SU-DHL-6 (cell line): ENCODE measurements around the gene FKBP2.
A peak's percentile ranks its signal among the peaks of the same experiment; 100 is the strongest.

Experiments
- H2AFZ ChIP-seq: fragments of 200-600 bp; sonication (generic); 2 replicates; pipeline ENCODE4 v1.6.1; 2014; ENCODE audit warnings: low read depth, mild to moderate bottlenecking, moderate library complexity, mixed read lengths, antibody characterized with exemption, low read length; ENCODE audit not compliant: severe bottlenecking
- H3F3A ChIP-seq: fragments of 200-600 bp; shearing (Covaris generic); 2 replicates; pipeline ENCODE4 v1.6.0; 2016; ENCODE audit warnings: antibody characterized with exemption, mild to moderate bottlenecking; ENCODE audit not compliant: insufficient read depth
- H3K27ac ChIP-seq: fragments of 200-600 bp; sonication (generic); 2 replicates; pipeline ENCODE4 v1.5.1; 2016; ENCODE audit warnings: low read depth, mild to moderate bottlenecking, low read length, moderate library complexity, mixed read lengths
- H3K27me3 ChIP-seq: fragments of 200-600 bp; sonication (generic), shearing (Covaris generic); 2 replicates; pipeline ENCODE4 v1.6.0; 2014; ENCODE audit warnings: mild to moderate bottlenecking, low read length
- H3K36me3 ChIP-seq: fragments of 200-600 bp; sonication (generic); 2 replicates; pipeline ENCODE4 v1.6.1; 2014; ENCODE audit warnings: mild to moderate bottlenecking, low read length, mixed read lengths
- H3K4me2 ChIP-seq: fragments of 300-600, 200-600 bp; shearing (Covaris generic), sonication (generic); 2 replicates; pipeline ENCODE4 v1.6.0; 2014; ENCODE audit warnings: low read length, low read depth, mild to moderate bottlenecking; ENCODE audit not compliant: poor library complexity, severe bottlenecking
- H3K4me3 ChIP-seq: fragments of 200-600 bp; sonication (generic); 2 replicates; pipeline ENCODE4 v1.5.1; 2014; ENCODE audit warnings: antibody characterized with exemption, low read length, mild to moderate bottlenecking, mixed read lengths; ENCODE audit not compliant: insufficient read depth, poor library complexity, severe bottlenecking
- H3K79me2 ChIP-seq: fragments of 200-600 bp; sonication (generic); 2 replicates; pipeline ENCODE4 v1.6.1; 2014; ENCODE audit warnings: mild to moderate bottlenecking, low read length, moderate library complexity; ENCODE audit not compliant: insufficient read depth
- H3K9ac ChIP-seq: fragments of 200-600 bp; sonication (generic); 2 replicates; pipeline ENCODE4 v1.7.0; 2014; ENCODE audit warnings: mild to moderate bottlenecking, low read length
- H3K9me2 ChIP-seq: fragments of 200-600 bp; sonication (generic); replicated peaks from 2 replicates; pipeline ENCODE4 v1.6.1; 2014; ENCODE audit warnings: low read length; ENCODE audit not compliant: insufficient read depth
- H3K9me3 ChIP-seq: fragments of 200-600 bp; sonication (generic); 2 replicates; pipeline ENCODE4 v1.6.1; 2014; ENCODE audit warnings: low read length, mixed read lengths; ENCODE audit not compliant: insufficient read depth
- H4K20me1 ChIP-seq: fragments of 200-600 bp; sonication (generic); 2 replicates; pipeline ENCODE4 v1.6.1; 2014; ENCODE audit warnings: low read depth, mild to moderate bottlenecking, antibody characterized with exemption, low read length, moderate library complexity, mixed read lengths
- EZH2phosphoT487 ChIP-seq: fragments of 200-600 bp; sonication (generic), shearing (Covaris generic); conservative IDR thresholded peaks from 2 replicates; pipeline ENCODE4 v1.6.1; 2018; ENCODE audit warnings: mild to moderate bottlenecking, antibody characterized with exemption, low read length, moderate library complexity, mixed read lengths
- TF ChIP-seq, protein P1 (sequence below): fragments of 200-600 bp; sonication (generic); IDR thresholded peaks from one replicate; pipeline ENCODE4 v1.5.1; 2017; ENCODE audit warnings: antibody characterized with exemption, mild to moderate bottlenecking, low read length, moderate library complexity; ENCODE audit not compliant: insufficient read depth, poor library complexity, severe bottlenecking

Gene FKBP2

DNA sequence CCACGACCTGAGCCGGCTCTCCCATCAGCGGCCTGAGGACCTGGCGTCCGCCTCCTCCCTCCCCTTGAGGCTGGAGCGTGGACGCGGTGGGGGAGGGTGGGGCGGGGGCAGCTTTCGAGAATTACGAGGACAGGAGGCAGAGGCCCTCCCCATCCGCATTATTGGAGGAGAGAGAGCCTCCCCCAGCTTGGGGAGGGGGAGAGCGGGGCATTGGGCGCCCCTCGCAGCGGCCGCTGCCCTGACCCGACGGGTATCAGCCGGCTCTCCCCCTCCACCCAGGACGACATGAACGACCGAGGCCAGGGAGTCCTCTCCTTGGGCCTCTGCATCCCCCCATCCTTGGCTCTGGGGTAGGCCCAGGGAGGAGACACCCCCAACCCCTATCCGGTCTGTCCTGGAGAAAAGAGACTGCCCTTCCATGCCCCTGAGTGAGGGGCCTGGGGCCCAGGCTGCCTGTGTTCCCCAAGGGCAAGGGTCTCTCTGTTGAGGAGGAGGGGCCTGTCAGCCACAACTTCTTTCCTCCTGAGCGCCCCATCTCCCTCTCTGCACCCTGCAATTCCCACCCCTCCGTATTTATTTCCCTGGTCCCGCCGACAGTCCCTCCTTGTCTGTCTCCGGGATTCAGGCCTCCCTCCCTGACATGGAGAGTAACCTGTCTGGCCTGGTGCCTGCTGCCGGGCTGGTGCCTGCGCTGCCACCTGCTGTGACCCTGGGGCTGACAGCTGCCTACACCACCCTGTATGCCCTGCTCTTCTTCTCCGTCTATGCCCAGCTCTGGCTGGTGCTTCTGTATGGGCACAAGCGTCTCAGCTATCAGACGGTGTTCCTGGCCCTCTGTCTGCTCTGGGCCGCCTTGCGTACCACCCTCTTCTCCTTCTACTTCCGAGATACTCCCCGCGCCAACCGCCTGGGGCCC, 45.2 kb downstream of the FKBP2 start:
- H3K9me3 ChIP-seq, result no peaks in the 10 kb centered on the region
- no peaks in the 10 kb centered on the region for H3K9me2 ChIP-seq
- TF ChIP-seq EZH2phosphoT487, result no peak
- TF ChIP-seq, protein P1, sequence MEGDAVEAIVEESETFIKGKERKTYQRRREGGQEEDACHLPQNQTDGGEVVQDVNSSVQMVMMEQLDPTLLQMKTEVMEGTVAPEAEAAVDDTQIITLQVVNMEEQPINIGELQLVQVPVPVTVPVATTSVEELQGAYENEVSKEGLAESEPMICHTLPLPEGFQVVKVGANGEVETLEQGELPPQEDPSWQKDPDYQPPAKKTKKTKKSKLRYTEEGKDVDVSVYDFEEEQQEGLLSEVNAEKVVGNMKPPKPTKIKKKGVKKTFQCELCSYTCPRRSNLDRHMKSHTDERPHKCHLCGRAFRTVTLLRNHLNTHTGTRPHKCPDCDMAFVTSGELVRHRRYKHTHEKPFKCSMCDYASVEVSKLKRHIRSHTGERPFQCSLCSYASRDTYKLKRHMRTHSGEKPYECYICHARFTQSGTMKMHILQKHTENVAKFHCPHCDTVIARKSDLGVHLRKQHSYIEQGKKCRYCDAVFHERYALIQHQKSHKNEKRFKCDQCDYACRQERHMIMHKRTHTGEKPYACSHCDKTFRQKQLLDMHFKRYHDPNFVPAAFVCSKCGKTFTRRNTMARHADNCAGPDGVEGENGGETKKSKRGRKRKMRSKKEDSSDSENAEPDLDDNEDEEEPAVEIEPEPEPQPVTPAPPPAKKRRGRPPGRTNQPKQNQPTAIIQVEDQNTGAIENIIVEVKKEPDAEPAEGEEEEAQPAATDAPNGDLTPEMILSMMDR, result no peak
- 0 out of 2 replicates have a peak, but pooled peaks cover 4% of the 10 kb centered on the region for H3K79me2 ChIP-seq
- no peaks in the 10 kb centered on the region for H4K20me1 ChIP-seq
- H3F3A ChIP-seq, result peaks cover 4% of the 10 kb centered on the region; the same call in 1 of the 2 replicates
- H3K9ac ChIP-seq, result peak overlapping the region; percentile 95
- peak overlapping the region; percentile 84 for H3K4me3 ChIP-seq
- H2AFZ ChIP-seq, result peak overlapping the region; percentile 35
- peak overlapping the region; percentile 99 for H3K4me2 ChIP-seq
- H3K27me3 ChIP-seq, result no peaks in the 10 kb centered on the region
- H3K36me3 ChIP-seq, result no peaks in the 10 kb centered on the region
- peak overlapping the region; percentile 36; the same call in 1 of the 2 replicates for H3K27ac ChIP-seq

DNA sequence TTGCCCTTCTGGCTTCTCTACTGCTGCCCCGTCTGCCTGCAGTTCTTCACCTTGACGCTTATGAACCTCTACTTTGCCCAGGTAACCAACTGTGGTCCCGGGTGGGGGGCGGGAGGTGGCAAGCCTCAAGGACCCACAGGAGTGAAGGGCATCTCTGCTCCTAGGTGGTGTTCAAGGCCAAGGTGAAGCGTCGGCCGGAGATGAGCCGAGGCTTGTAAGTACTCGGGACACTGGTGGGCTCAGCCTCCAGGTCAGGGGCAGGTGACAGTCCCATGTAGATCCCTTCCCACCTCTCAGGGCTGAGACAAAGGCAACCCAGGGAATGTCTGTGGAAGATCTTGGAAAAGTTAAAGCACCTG, 45.9 kb downstream of the FKBP2 start:
- Histone ChIP-seq H3K27ac (no peak overlapping the region), H3K27me3 (no peaks in the 10 kb centered on the region), H2AFZ (no peak overlapping the region), H3K36me3 (no peaks in the 10 kb centered on the region), H3K79me2 (0 out of 2 replicates have a peak, but pooled peaks cover 4% of the 10 kb centered on the region), H3F3A (peaks cover 4% of the 10 kb centered on the region; the same call in 1 of the 2 replicates), H3K9me3 (no peaks in the 10 kb centered on the region), H3K9me2 (no peaks in the 10 kb centered on the region), H3K4me2 (peak overlapping the region; percentile 99), H4K20me1 (no peaks in the 10 kb centered on the region), H3K4me3 (no peak overlapping the region), H3K9ac (no peak overlapping the region)
- TF ChIP-seq EZH2phosphoT487, result no peak
- TF ChIP-seq, protein P1, result no peak

DNA sequence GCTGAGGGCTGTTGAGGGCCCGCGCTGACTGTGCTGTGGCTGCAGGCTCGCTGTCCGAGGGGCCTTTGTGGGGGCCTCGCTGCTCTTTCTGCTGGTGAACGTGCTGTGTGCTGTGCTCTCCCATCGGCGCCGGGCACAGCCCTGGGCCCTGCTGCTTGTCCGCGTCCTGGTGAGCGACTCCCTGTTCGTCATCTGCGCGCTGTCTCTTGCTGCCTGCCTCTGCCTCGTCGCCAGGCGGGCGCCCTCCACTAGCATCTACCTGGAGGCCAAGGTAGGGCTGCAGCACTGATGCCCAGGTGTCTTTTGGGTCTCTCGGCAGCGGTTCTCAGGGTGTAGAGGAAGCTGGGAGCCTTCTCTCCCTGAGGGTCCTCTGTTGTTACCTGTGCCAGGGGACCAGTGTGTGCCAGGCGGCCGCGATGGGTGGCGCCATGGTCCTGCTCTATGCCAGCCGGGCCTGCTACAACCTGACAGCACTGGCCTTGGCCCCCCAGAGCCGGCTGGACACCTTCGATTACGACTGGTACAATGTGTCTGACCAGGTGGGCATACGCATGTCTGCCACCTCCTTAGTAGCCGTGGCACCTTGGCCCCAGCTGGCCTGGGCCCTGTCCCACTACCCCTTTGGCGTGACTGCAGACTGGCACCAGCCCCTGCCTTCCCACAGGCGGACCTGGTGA, 46.9 kb downstream of the FKBP2 start:
- 0 out of 2 replicates have a peak, but pooled peaks cover 4% of the 10 kb centered on the region for H3K79me2 ChIP-seq
- H3K9me2 ChIP-seq, result no peaks in the 10 kb centered on the region
- no peaks in the 10 kb centered on the region for H3K9me3 ChIP-seq
- H4K20me1 ChIP-seq, result no peaks in the 10 kb centered on the region
- H3K36me3 ChIP-seq, result no peaks in the 10 kb centered on the region
- no peak overlapping the region for H2AFZ ChIP-seq
- peaks cover 4% of the 10 kb centered on the region; the same call in 1 of the 2 replicates for H3F3A ChIP-seq
- TF ChIP-seq, protein P1, result no peak
- no peak for TF ChIP-seq EZH2phosphoT487
- H3K4me3 ChIP-seq, result no peak overlapping the region
- no peak overlapping the region for H3K27ac ChIP-seq
- H3K4me2 ChIP-seq, result no peak overlapping the region
- H3K27me3 ChIP-seq, result no peaks in the 10 kb centered on the region
- H3K9ac ChIP-seq, result no peak overlapping the region
